Measurements from ENCODE around the gene GLRA1.
"Not testable (repeated sequence)": the region's sequence is repeated elsewhere in the genome, so short reads cannot be mapped to it uniquely, and the experiment has no call there.

The GLRA1 gene

GRCh38 chr5:151904909-151905308, 19.7 kb downstream of the GLRA1 start:
- Mint-ChIP-seq H3K4me1 (ENCODE audit: low read depth) (no peaks in the 10 kb centered on the region), H3K4me3 (no peak overlapping the region), H3K27me3 (peaks cover 3% of the 10 kb centered on the region), H3K9me3 (no peaks in the 10 kb centered on the region), H3K27ac (no peak overlapping the region), H3K36me3 (ENCODE audit: low read depth) (no peaks in the 10 kb centered on the region)
- intact Hi-C loops (cut with micrococcal nuclease) = no loop called here

GRCh38 chr5:151904127-151904526, 20.5 kb downstream of the GLRA1 start:
- H3K27ac Mint-ChIP-seq = no peak overlapping the region
- intact Hi-C loops (cut with micrococcal nuclease) = no loop called here
- H3K27me3 Mint-ChIP-seq = peaks cover 3% of the 10 kb centered on the region
- H3K9me3 Mint-ChIP-seq = no peaks in the 10 kb centered on the region
- H3K4me1 Mint-ChIP-seq (ENCODE audit: low read depth) = no peaks in the 10 kb centered on the region
- H3K36me3 Mint-ChIP-seq (ENCODE audit: low read depth) = no peaks in the 10 kb centered on the region
- no peak overlapping the region for H3K4me3 Mint-ChIP-seq

DNA sequence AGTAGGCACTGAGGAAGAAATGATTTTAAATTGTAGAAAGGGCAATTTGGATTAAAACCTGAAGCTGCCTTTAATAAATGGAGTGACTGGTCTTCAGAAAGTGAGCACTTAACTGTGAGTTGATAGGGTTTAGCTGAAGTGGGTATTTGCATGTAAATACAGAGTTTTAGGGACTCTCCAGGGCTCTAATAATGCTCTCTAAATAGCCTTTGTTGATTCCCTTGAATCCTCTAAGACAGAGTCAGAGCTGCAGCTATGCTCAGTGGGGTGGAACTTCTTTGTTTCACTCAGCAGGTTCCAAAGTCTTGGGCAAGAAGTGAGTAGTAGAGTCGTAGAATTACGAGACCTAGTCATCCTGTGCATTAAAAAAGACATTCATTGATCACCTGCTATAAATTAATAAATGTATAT, 21.4 kb downstream of the GLRA1 start:
- intact Hi-C loops (cut with micrococcal nuclease) = no loop called here
- peaks cover 3% of the 10 kb centered on the region for H3K27me3 Mint-ChIP-seq

GRCh38 chr5:151902215-151902614, 22.4 kb downstream of the GLRA1 start:
- intact Hi-C loops (cut with micrococcal nuclease) = no loop called here
- no peaks in the 10 kb centered on the region for H3K36me3 Mint-ChIP-seq (ENCODE audit: low read depth)

More for the DNA sequence above, 21.4 kb downstream of the GLRA1 start:
- Mint-ChIP-seq H3K4me1 (ENCODE audit: low read depth) (no peaks in the 10 kb centered on the region), H3K36me3 (ENCODE audit: low read depth) (no peaks in the 10 kb centered on the region), H3K9me3 (no peaks in the 10 kb centered on the region), H3K4me3 (no peak overlapping the region), H3K27ac (no peak overlapping the region)

DNA sequence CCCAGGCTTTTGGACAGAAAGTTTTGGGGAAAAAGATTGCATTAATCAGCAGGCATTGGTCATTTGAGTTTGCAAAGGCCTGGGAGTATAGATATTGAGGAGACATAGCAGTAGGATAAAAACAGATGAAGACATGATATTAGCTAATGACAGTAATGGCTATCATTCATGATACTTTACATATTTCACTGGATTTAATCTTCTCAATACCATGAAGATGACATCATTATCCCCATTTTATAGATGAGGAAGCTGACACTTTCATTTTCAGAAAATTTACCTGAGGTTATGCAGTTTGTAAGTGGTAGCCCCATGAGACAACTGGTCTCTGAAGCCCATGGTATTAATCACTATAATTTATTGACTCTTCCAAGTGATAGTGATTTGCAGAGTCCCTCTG, 23.0 kb downstream of the GLRA1 start:
- H3K27me3 Mint-ChIP-seq = peaks cover 3% of the 10 kb centered on the region
- no peak overlapping the region for H3K27ac Mint-ChIP-seq
- intact Hi-C loops (cut with micrococcal nuclease) = no loop called here
- H3K36me3 Mint-ChIP-seq (ENCODE audit: low read depth) = no peaks in the 10 kb centered on the region
- H3K4me3 Mint-ChIP-seq = no peak overlapping the region
- H3K4me1 Mint-ChIP-seq (ENCODE audit: low read depth) = no peaks in the 10 kb centered on the region
- H3K9me3 Mint-ChIP-seq = no peaks in the 10 kb centered on the region

More at GRCh38 chr5:151902215-151902614, 22.4 kb downstream of the GLRA1 start:
- peaks cover 3% of the 10 kb centered on the region for H3K27me3 Mint-ChIP-seq
- no peak overlapping the region for H3K27ac Mint-ChIP-seq
- H3K9me3 Mint-ChIP-seq = no peaks in the 10 kb centered on the region
- H3K4me3 Mint-ChIP-seq = no peak overlapping the region
- no peaks in the 10 kb centered on the region for H3K4me1 Mint-ChIP-seq (ENCODE audit: low read depth)

DNA sequence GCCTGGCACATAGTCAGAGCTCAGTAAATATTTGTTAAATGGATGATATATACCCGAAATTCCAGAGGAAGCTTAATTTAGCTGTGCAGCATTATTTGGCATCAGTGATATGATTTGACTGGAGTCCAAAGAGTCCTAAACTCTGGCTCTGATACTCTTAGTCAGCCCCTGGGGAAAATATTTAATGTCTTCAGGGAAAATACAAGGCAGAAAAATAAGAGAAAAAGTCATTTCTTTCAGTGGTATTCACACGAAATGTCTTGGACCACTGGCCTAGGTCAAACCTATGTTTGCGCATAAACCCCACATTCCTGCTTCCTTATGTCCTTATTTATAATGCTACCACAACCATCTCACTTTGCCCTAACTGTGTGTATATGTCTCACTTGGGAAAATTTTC, 23.8 kb downstream of the GLRA1 start:
- Mint-ChIP-seq H3K36me3 (ENCODE audit: low read depth) (no peaks in the 10 kb centered on the region), H3K27me3 (peaks cover 3% of the 10 kb centered on the region), H3K4me3 (no peak overlapping the region), H3K9me3 (no peaks in the 10 kb centered on the region), H3K4me1 (ENCODE audit: low read depth) (no peaks in the 10 kb centered on the region), H3K27ac (no peak overlapping the region)
- intact Hi-C loops (cut with micrococcal nuclease) = no loop called here

GRCh38 chr5:151899399-151899798, 25.3 kb downstream of the GLRA1 start:
- Mint-ChIP-seq H3K4me3 (no peak overlapping the region), H3K27me3 (peaks cover 3% of the 10 kb centered on the region), H3K36me3 (ENCODE audit: low read depth) (no peaks in the 10 kb centered on the region), H3K9me3 (no peaks in the 10 kb centered on the region), H3K4me1 (ENCODE audit: low read depth) (no peaks in the 10 kb centered on the region), H3K27ac (no peak overlapping the region)
- intact Hi-C loops (cut with micrococcal nuclease) = no loop called here

GRCh38 chr5:151897896-151898295, 26.8 kb downstream of the GLRA1 start:
- H3K36me3 Mint-ChIP-seq (ENCODE audit: low read depth) = no peaks in the 10 kb centered on the region
- no peaks in the 10 kb centered on the region for H3K9me3 Mint-ChIP-seq
- H3K27ac Mint-ChIP-seq = no peak overlapping the region
- H3K4me3 Mint-ChIP-seq = no peak overlapping the region
- H3K4me1 Mint-ChIP-seq (ENCODE audit: low read depth) = no peaks in the 10 kb centered on the region
- intact Hi-C loops (cut with micrococcal nuclease) = no loop called here
- no peaks in the 10 kb centered on the region for H3K27me3 Mint-ChIP-seq

DNA sequence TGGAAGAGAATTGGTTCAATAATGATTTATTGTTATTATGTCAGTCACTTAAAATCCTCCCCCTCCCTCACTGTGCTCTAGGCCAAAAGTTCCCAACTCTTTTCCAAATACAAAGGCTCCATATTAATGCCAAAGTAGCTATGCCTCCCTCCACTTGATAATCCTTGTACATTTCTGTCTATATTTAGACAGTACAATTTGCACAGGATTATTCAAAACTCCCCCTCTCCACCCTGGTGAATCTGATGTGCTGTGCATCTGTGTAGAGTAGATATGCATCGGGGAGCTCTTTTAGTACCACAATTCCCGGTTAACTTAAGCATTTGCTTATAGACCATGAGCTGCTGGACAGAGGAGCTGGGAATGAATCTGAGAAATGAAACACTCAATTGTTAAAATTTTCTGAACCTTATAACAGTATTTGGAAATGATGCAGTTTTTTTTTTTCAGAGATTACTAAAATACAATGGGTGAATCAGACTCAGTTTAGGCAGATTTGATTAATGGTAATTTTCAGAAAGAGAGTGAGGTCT, 27.6 kb downstream of the GLRA1 start:
- Mint-ChIP-seq H3K27me3 (no peaks in the 10 kb centered on the region), H3K4me1 (ENCODE audit: low read depth) (no peaks in the 10 kb centered on the region), H3K9me3 (no peaks in the 10 kb centered on the region), H3K27ac (no peak overlapping the region), H3K36me3 (ENCODE audit: low read depth) (no peaks in the 10 kb centered on the region), H3K4me3 (no peak overlapping the region)
- intact Hi-C loops (cut with micrococcal nuclease) = no loop called here

DNA sequence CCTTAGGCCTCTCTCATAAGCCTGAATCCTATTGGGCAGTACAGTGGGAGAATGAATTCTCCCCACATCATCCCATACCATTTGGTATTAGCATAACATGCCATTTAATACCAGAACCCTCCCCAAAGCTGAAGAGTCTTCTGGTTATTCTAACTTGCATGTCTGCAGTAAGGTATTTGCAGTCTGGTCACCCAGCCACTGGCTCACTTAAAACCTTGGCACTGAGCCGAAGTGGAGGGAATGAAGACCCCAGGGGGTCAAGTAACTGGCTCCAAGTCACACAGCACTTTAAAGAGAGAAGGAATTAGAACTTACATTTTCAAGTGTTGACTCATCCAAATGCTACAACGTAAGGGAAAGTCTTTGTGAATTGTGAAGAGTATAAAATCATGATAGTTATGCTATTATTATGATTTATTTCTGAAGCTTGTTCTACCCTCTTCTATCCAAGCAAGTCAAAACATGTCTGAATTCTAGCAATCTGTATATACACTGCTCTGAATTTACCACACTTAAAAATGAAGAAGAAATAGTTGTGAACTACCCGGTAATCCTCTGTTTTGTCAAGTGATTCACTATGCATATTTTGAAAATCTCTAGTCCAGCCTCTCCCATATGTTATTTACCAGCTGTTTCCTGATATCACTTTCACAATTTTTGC, 28.5 kb downstream of the GLRA1 start:
- no peaks in the 10 kb centered on the region for H3K9me3 Mint-ChIP-seq
- H3K4me3 Mint-ChIP-seq = no peak overlapping the region
- H3K36me3 Mint-ChIP-seq (ENCODE audit: low read depth) = no peaks in the 10 kb centered on the region
- H3K27me3 Mint-ChIP-seq = no peaks in the 10 kb centered on the region
- no peak overlapping the region for H3K27ac Mint-ChIP-seq
- H3K4me1 Mint-ChIP-seq (ENCODE audit: low read depth) = no peaks in the 10 kb centered on the region
- intact Hi-C loops (cut with micrococcal nuclease) = no loop called here

GRCh38 chr5:151895660-151896030, 29.0 kb downstream of the GLRA1 start:
- Mint-ChIP-seq H3K9me3 (no peaks in the 10 kb centered on the region), H3K36me3 (ENCODE audit: low read depth) (no peaks in the 10 kb centered on the region), H3K4me3 (no peak overlapping the region), H3K4me1 (ENCODE audit: low read depth) (no peaks in the 10 kb centered on the region), H3K27me3 (no peaks in the 10 kb centered on the region), H3K27ac (no peak overlapping the region)
- intact Hi-C loops (cut with micrococcal nuclease) = no loop called here

- intact Hi-C loops (cut with micrococcal nuclease); H3K27ac Mint-ChIP-seq; H3K4me1 Mint-ChIP-seq (ENCODE audit: low read depth); H3K9me3 Mint-ChIP-seq; H3K36me3 Mint-ChIP-seq (ENCODE audit: low read depth); H3K27me3 Mint-ChIP-seq; H3K4me3 Mint-ChIP-seq: not testable (repeated sequence)
Measured at GRCh38 chr5:151893485-151893884, 31.2 kb downstream of the GLRA1 start.

- H3K27me3 Mint-ChIP-seq = no peaks in the 10 kb centered on the region
Measured at GRCh38 chr5:151892393-151892792, 32.3 kb downstream of the GLRA1 start.

GRCh38 chr5:151890299-151890698, 34.4 kb downstream of the GLRA1 start:
- intact Hi-C loops (cut with micrococcal nuclease) = no loop called here
- Mint-ChIP-seq H3K4me3 (no peak overlapping the region), H3K4me1 (ENCODE audit: low read depth) (no peaks in the 10 kb centered on the region), H3K27ac (no peak overlapping the region), H3K27me3 (no peaks in the 10 kb centered on the region), H3K9me3 (no peaks in the 10 kb centered on the region), H3K36me3 (ENCODE audit: low read depth) (no peaks in the 10 kb centered on the region)

More at GRCh38 chr5:151892393-151892792, 32.3 kb downstream of the GLRA1 start:
- intact Hi-C loops (cut with micrococcal nuclease) = no loop called here
- Mint-ChIP-seq H3K36me3 (ENCODE audit: low read depth) (no peaks in the 10 kb centered on the region), H3K4me1 (ENCODE audit: low read depth) (no peaks in the 10 kb centered on the region), H3K27ac (no peak overlapping the region), H3K4me3 (no peak overlapping the region), H3K9me3 (no peaks in the 10 kb centered on the region)

- Mint-ChIP-seq H3K27ac (no peak overlapping the region), H3K4me1 (ENCODE audit: low read depth) (no peaks in the 10 kb centered on the region), H3K27me3 (peaks cover under 1% of the 10 kb centered on the region), H3K36me3 (ENCODE audit: low read depth) (no peaks in the 10 kb centered on the region), H3K4me3 (no peak overlapping the region), H3K9me3 (no peaks in the 10 kb centered on the region)
- intact Hi-C loops (cut with micrococcal nuclease) = no loop called here
Measured at GRCh38 chr5:151889614-151890013, 35.0 kb downstream of the GLRA1 start.
